ENCODE results near the gene C8G. TPM values are rescaled to one million over a fixed set of nuclear protein-coding genes. Genes with fewer than 3 reads are reported as not detected.

Gene C8G
- total and polyA plus RNA-seq, 2 of the 13 experiments (the other 11 are each of a cell fraction or from before 2014, with no cell fraction given): 4.9 to 12.8 TPM

DNA sequence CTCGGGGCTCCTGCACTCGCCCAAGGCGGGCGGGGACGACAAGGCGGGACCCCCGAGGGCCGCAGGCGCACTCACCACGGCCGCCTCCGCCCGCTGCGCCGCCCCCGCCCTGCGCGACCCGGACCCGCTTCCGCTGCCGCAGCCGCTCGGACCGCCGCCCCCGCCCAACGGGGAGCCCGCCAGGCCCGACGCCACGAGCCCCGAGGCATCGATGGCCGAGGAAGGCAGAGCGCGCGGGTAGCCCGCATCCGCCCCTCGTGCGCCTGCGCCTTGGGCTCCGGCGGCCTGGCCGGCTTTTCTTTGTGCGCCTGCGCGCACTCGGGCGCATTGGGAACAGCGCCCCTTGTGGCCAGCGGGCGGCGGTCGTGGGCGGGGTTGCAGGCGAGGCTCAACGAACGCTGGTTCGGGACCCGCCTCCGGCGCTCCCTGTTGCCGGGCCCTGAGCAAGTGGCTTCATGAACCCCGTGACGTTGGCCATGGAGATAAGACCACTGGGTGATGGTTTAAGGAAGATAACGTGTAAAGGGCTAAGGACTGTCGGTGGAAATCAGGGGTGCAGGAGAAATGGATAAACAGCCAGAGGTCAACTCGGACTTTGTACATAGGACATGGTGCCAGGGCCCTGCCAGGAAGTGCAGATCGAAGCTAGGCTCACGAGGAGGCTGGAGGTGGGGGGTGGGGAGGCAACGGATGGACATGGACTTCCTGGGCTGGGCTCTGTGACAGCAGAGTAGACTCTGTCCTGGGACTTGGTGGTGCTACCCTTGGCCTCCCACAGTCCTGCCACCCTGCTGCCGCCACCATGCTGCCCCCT is at the start of gene C8G, which contains the start of gene FBXW5 (continued):
- no peak for TF ChIP-seq SNAI1 (CRISPR knock-in tag; IDR thresholded peaks at IDR 0.05; ENCODE audit: borderline replicate concordance)
- peak; percentile 81; the same call in 1 of the 3 replicates for TF ChIP-seq MXI1 (IDR thresholded peaks at IDR 0.05; ENCODE audit: borderline replicate concordance, low read depth, low read length)
- no peak for TF ChIP-seq MEIS1 (CRISPR knock-in tag; IDR thresholded peaks at IDR 0.05; ENCODE audit: borderline replicate concordance)
- TF ChIP-seq HHEX (CRISPR knock-in tag; IDR thresholded peaks at IDR 0.05): no peak
- TF ChIP-seq, protein P1, sequence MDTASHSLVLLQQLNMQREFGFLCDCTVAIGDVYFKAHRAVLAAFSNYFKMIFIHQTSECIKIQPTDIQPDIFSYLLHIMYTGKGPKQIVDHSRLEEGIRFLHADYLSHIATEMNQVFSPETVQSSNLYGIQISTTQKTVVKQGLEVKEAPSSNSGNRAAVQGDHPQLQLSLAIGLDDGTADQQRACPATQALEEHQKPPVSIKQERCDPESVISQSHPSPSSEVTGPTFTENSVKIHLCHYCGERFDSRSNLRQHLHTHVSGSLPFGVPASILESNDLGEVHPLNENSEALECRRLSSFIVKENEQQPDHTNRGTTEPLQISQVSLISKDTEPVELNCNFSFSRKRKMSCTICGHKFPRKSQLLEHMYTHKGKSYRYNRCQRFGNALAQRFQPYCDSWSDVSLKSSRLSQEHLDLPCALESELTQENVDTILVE (CRISPR knock-in tag; IDR thresholded peaks at IDR 0.05): peak; percentile 56; the same call in 1 of the 2 replicates
- peak; percentile 64; the same call in 1 of the 2 replicates for TF ChIP-seq KDM6A (CRISPR knock-in tag; IDR thresholded peaks at IDR 0.05; ENCODE audit: low read depth)
- TF ChIP-seq ZNF652 (CRISPR knock-in tag; IDR thresholded peaks at IDR 0.05; ENCODE audit: borderline replicate concordance, low read depth): no peak
- TF ChIP-seq HCFC1 (IDR thresholded peaks at IDR 0.05; ENCODE audit: low read depth, low read length): peak; percentile 56
- TF ChIP-seq ZSCAN22 (CRISPR knock-in tag; IDR thresholded peaks at IDR 0.05): no peak
- peak; percentile 15; the same call in 1 of the 2 replicates for TF ChIP-seq GATA4 (IDR thresholded peaks at IDR 0.05; ENCODE audit: borderline replicate concordance, low read depth)
- TF ChIP-seq SP4 (CRISPR knock-in tag; IDR thresholded peaks at IDR 0.05): peak; percentile 87
- peak; percentile 83 for TF ChIP-seq TBX2 (CRISPR knock-in tag; IDR thresholded peaks at IDR 0.05; ENCODE audit: borderline replicate concordance)
- TF ChIP-seq, protein P2, sequence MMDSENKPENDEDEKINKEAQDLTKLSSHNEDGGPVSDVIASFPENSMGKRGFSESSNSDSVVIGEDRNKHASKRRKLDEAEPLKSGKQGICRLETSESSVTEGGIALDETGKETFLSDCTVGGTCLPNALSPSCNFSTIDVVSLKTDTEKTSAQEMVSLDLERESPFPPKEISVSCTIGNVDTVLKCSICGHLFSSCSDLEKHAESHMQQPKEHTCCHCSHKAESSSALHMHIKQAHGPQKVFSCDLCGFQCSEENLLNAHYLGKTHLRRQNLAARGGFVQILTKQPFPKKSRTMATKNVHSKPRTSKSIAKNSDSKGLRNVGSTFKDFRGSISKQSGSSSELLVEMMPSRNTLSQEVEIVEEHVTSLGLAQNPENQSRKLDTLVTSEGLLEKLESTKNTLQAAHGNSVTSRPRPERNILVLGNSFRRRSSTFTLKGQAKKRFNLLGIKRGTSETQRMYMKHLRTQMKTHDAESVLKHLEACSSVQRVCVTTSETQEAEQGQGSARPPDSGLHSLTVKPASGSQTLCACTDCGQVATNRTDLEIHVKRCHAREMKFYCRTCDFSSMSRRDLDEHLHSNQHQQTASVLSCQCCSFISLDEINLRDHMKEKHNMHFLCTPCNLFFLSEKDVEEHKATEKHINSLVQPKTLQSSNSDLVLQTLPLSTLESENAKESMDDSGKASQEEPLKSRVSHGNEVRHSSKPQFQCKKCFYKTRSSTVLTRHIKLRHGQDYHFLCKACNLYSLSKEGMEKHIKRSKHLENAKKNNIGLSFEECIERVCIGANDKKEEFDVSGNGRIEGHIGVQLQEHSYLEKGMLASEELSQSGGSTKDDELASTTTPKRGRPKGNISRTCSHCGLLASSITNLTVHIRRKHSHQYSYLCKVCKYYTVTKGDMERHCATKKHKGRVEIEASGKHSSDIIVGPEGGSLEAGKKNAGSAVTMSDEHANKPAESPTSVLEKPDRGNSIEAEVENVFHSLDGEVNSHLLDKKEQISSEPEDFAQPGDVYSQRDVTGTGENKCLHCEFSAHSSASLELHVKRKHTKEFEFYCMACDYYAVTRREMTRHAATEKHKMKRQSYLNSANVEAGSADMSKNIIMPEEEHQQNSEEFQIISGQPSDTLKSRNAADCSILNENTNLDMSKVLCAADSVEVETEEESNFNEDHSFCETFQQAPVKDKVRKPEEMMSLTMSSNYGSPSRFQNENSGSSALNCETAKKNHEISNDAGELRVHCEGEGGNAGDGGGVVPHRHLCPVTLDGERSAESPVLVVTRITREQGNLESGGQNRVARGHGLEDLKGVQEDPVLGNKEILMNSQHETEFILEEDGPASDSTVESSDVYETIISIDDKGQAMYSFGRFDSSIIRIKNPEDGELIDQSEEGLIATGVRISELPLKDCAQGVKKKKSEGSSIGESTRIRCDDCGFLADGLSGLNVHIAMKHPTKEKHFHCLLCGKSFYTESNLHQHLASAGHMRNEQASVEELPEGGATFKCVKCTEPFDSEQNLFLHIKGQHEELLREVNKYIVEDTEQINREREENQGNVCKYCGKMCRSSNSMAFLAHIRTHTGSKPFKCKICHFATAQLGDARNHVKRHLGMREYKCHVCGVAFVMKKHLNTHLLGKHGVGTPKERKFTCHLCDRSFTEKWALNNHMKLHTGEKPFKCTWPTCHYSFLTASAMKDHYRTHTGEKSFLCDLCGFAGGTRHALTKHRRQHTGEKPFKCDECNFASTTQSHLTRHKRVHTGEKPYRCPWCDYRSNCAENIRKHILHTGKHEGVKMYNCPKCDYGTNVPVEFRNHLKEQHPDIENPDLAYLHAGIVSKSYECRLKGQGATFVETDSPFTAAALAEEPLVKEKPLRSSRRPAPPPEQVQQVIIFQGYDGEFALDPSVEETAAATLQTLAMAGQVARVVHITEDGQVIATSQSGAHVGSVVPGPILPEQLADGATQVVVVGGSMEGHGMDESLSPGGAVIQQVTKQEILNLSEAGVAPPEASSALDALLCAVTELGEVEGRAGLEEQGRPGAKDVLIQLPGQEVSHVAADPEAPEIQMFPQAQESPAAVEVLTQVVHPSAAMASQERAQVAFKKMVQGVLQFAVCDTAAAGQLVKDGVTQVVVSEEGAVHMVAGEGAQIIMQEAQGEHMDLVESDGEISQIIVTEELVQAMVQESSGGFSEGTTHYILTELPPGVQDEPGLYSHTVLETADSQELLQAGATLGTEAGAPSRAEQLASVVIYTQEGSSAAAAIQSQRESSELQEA (CRISPR knock-in tag; IDR thresholded peaks at IDR 0.05; ENCODE audit: not compliant biosample characterization): peak; percentile 8
- TF ChIP-seq, protein P3, sequence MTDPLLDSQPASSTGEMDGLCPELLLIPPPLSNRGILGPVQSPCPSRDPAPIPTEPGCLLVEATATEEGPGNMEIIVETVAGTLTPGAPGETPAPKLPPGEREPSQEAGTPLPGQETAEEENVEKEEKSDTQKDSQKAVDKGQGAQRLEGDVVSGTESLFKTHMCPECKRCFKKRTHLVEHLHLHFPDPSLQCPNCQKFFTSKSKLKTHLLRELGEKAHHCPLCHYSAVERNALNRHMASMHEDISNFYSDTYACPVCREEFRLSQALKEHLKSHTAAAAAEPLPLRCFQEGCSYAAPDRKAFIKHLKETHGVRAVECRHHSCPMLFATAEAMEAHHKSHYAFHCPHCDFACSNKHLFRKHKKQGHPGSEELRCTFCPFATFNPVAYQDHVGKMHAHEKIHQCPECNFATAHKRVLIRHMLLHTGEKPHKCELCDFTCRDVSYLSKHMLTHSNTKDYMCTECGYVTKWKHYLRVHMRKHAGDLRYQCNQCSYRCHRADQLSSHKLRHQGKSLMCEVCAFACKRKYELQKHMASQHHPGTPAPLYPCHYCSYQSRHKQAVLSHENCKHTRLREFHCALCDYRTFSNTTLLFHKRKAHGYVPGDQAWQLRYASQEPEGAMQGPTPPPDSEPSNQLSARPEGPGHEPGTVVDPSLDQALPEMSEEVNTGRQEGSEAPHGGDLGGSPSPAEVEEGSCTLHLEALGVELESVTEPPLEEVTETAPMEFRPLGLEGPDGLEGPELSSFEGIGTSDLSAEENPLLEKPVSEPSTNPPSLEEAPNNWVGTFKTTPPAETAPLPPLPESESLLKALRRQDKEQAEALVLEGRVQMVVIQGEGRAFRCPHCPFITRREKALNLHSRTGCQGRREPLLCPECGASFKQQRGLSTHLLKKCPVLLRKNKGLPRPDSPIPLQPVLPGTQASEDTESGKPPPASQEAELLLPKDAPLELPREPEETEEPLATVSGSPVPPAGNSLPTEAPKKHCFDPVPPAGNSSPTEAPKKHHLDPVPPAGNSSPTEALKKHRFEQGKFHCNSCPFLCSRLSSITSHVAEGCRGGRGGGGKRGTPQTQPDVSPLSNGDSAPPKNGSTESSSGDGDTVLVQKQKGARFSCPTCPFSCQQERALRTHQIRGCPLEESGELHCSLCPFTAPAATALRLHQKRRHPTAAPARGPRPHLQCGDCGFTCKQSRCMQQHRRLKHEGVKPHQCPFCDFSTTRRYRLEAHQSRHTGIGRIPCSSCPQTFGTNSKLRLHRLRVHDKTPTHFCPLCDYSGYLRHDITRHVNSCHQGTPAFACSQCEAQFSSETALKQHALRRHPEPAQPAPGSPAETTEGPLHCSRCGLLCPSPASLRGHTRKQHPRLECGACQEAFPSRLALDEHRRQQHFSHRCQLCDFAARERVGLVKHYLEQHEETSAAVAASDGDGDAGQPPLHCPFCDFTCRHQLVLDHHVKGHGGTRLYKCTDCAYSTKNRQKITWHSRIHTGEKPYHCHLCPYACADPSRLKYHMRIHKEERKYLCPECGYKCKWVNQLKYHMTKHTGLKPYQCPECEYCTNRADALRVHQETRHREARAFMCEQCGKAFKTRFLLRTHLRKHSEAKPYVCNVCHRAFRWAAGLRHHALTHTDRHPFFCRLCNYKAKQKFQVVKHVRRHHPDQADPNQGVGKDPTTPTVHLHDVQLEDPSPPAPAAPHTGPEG (CRISPR knock-in tag; IDR thresholded peaks at IDR 0.05): 0 out of 2 replicates have a peak, but pooled peaks have one; percentile 43
